H9 (cell line): ENCODE results near the gene GJB2. TPM values are rescaled to one million over a fixed set of nuclear protein-coding genes. Genes with fewer than 3 reads are reported as not detected.

ENCODE experiments used
- DNase-seq: peaks from one replicate; pipeline ENCODE4 v3.0.0-alpha.2; 2017
- H2AFZ ChIP-seq: one replicate; pipeline ENCODE4 v1.6.1; 2013; ENCODE audit warnings: mild to moderate bottlenecking, low read length, control low read depth, moderate library complexity
- H2AK5ac ChIP-seq: 2 replicates; pipeline ENCODE4 v1.6.1; 2013; ENCODE audit warnings: low read length, control low read depth, mixed read lengths; ENCODE audit not compliant: insufficient read length
- H2BK120ac ChIP-seq: one replicate; pipeline ENCODE4 v1.6.1; 2013; ENCODE audit warnings: low read depth, mild to moderate bottlenecking, low read length, control low read depth, inconsistent platforms; ENCODE audit not compliant: poor library complexity, severe bottlenecking
- H2BK12ac ChIP-seq: 2 replicates; pipeline ENCODE4 v1.6.1; 2013; ENCODE audit warnings: low read length, control low read depth, mixed read lengths, low read depth; ENCODE audit not compliant: insufficient read length
- H2BK15ac ChIP-seq: 2 replicates; pipeline ENCODE4 v1.6.1; 2013; ENCODE audit warnings: low read depth, low read length, control low read depth
- H2BK20ac ChIP-seq: one replicate; pipeline ENCODE4 v1.6.1; 2013; ENCODE audit warnings: low read depth, mild to moderate bottlenecking, low read length, control low read depth, inconsistent platforms; ENCODE audit not compliant: poor library complexity, severe bottlenecking
- H2BK5ac ChIP-seq: 2 replicates; pipeline ENCODE4 v1.6.1; 2013; ENCODE audit warnings: low read length, control low read depth, mixed read lengths; ENCODE audit not compliant: insufficient read length
- H3K14ac ChIP-seq: 2 replicates; pipeline ENCODE4 v1.6.1; 2013; ENCODE audit warnings: low read length, control low read depth; ENCODE audit not compliant: insufficient read depth
- H3K18ac ChIP-seq: 2 replicates; pipeline ENCODE4 v1.6.1; 2013; ENCODE audit warnings: low read depth, mild to moderate bottlenecking, mixed read lengths, low read length, control low read depth; ENCODE audit not compliant: insufficient read length
- H3K23ac ChIP-seq: 2 replicates; pipeline ENCODE4 v1.6.1; 2013; ENCODE audit warnings: low read length, control low read depth, mixed read lengths, low read depth; ENCODE audit not compliant: insufficient read length
- H3K23me2 ChIP-seq: 2 replicates; pipeline ENCODE4 v1.6.1; 2013; ENCODE audit warnings: low read depth, mild to moderate bottlenecking, mixed read lengths, low read length, control low read depth; ENCODE audit not compliant: insufficient read length, poor library complexity, severe bottlenecking
- H3K27ac ChIP-seq: 2 replicates; pipeline ENCODE4 v1.5.1; 2013; ENCODE audit warnings: low read length, control low read depth, mixed read lengths, low read depth; ENCODE audit not compliant: insufficient read length
- H3K27me3 ChIP-seq: 2 replicates; pipeline ENCODE4 v1.6.1; 2013; ENCODE audit warnings: low read length, control low read depth, inconsistent platforms; ENCODE audit not compliant: insufficient read depth
- H3K4ac ChIP-seq: 2 replicates; pipeline ENCODE4 v1.6.1; 2013; ENCODE audit warnings: low read depth, mild to moderate bottlenecking, control low read depth, inconsistent platforms, low read length, moderate library complexity
- H3K4me1 ChIP-seq: 2 replicates; pipeline ENCODE4 v1.6.1; 2013; ENCODE audit warnings: low read length, control low read depth, inconsistent platforms; ENCODE audit not compliant: insufficient read depth
- H3K4me2 ChIP-seq: 2 replicates; pipeline ENCODE4 v1.6.1; 2013; ENCODE audit warnings: low read length, control low read depth, mixed read lengths; ENCODE audit not compliant: insufficient read length, insufficient read depth
- H3K56ac ChIP-seq: 2 replicates; pipeline ENCODE4 v1.6.1; 2013; ENCODE audit warnings: low read depth, mild to moderate bottlenecking, mixed read lengths, low read length, control low read depth; ENCODE audit not compliant: insufficient read length
- H3K79me1 ChIP-seq: 2 replicates; pipeline ENCODE4 v1.6.1; 2013; ENCODE audit warnings: low read depth, mild to moderate bottlenecking, moderate library complexity, low read length, control low read depth, inconsistent platforms; ENCODE audit not compliant: insufficient read depth, poor library complexity, severe bottlenecking
- H3K79me2 ChIP-seq: 2 replicates; pipeline ENCODE4 v1.6.1; 2013; ENCODE audit warnings: low read length, control low read depth, inconsistent platforms; ENCODE audit not compliant: insufficient read depth
- H3K9ac ChIP-seq: 2 replicates; pipeline ENCODE4 v1.6.1; 2013; ENCODE audit warnings: low read length, control low read depth, mixed read lengths; ENCODE audit not compliant: insufficient read length; ENCODE audit errors: extremely low read depth
- H3K9me3 ChIP-seq: one replicate; pipeline ENCODE4 v1.6.1; 2013; ENCODE audit warnings: low read depth, low read length, inconsistent platforms; ENCODE audit not compliant: control insufficient read depth
- H3T11ph ChIP-seq: one replicate; pipeline ENCODE4 v1.6.1; 2013; ENCODE audit warnings: mild to moderate bottlenecking, low read length, control low read depth, inconsistent platforms
- H4K20me1 ChIP-seq: one replicate; pipeline ENCODE4 v1.6.1; 2013; ENCODE audit not compliant: control insufficient read depth, insufficient read length, insufficient read depth
- H4K5ac ChIP-seq: 2 replicates; pipeline ENCODE4 v1.6.1; 2013; ENCODE audit warnings: low read depth, mild to moderate bottlenecking, mixed read lengths, low read length, control low read depth; ENCODE audit not compliant: insufficient read length
- H4K8ac ChIP-seq: replicated peaks from 2 replicates; pipeline ENCODE4 v1.6.1; 2013; ENCODE audit warnings: low read length, control low read depth, mixed read lengths, low read depth; ENCODE audit not compliant: insufficient read length
- H4K91ac ChIP-seq: 2 replicates; pipeline ENCODE4 v1.6.1; 2013; ENCODE audit warnings: low read depth, mild to moderate bottlenecking, moderate library complexity, mixed read lengths, low read length, control low read depth; ENCODE audit not compliant: insufficient read length
- H3K27ac Mint-ChIP-seq, 3 experiments: 2 replicates in 2 of 3; 3 replicates in 1 of 3; pipeline ENCODE4 v1.8.0; 2020 to 2021; ENCODE audit warnings: mixed read lengths in 3 of 3, mild to moderate bottlenecking in 1 of 3, moderate library complexity in 1 of 3
- H3K27me3 Mint-ChIP-seq: 2 replicates; pipeline ENCODE4 v1.8.0; 2021; ENCODE audit warnings: low read depth, mild to moderate bottlenecking, moderate library complexity, mixed read lengths
- H3K36me3 Mint-ChIP-seq, 3 experiments: 2 replicates in 2 of 3; 3 replicates in 1 of 3; pipeline ENCODE4 v1.8.0; 2020 to 2021; ENCODE audit warnings: low read depth in 3 of 3, mixed read lengths in 3 of 3; ENCODE audit not compliant: insufficient read depth in 1 of 3
- H3K4me1 Mint-ChIP-seq, 2 experiments: 2 replicates each; pipeline ENCODE4 v1.8.0; 2020; ENCODE audit warnings: mixed read lengths in 2 of 2
- H3K4me3 Mint-ChIP-seq, 2 experiments: 2 replicates in 1 of 2; 3 replicates in 1 of 2; pipeline ENCODE4 v1.8.0; 2020 to 2021; ENCODE audit warnings: mild to moderate bottlenecking in 2 of 2, mixed read lengths in 2 of 2, moderate library complexity in 1 of 2
- H3K9me3 Mint-ChIP-seq, 2 experiments: 2 replicates in 1 of 2; 3 replicates in 1 of 2; pipeline ENCODE4 v1.8.0; 2020; ENCODE audit warnings: mild to moderate bottlenecking in 2 of 2, mixed read lengths in 2 of 2, moderate library complexity in 1 of 2
- WGBS: extraction: QIAGEN DNeasy Blood & Tissue Kit; methylation state at CpG from one replicate; pipeline ENCODE4 v1.1.7; 2013; ENCODE audit warnings: missing lambda C conversion rate, low lambda C conversion rate, mixed read lengths; ENCODE audit not compliant: insufficient read length; ENCODE audit errors: extremely low coverage; 5-methylcytosine and 5-hydroxymethylcytosine counted together
- total RNA-seq: library from RNA; stranded (reverse); gene quantifications from 2 replicates; pipeline ENCODE4 v1.2.1, GENCODE V29; 2021
- TF ChIP-seq, protein P1 (sequence below): fragments of 200-600 bp; sonication (generic); conservative IDR thresholded peaks from 3 replicates; pipeline ENCODE4 v1.8.0; 2021; ENCODE audit warnings: antibody characterized with exemption, mild to moderate bottlenecking

Gene GJB2
- total RNA-seq, 1 experiment from 2014 or later: 0.28 TPM

DNA sequence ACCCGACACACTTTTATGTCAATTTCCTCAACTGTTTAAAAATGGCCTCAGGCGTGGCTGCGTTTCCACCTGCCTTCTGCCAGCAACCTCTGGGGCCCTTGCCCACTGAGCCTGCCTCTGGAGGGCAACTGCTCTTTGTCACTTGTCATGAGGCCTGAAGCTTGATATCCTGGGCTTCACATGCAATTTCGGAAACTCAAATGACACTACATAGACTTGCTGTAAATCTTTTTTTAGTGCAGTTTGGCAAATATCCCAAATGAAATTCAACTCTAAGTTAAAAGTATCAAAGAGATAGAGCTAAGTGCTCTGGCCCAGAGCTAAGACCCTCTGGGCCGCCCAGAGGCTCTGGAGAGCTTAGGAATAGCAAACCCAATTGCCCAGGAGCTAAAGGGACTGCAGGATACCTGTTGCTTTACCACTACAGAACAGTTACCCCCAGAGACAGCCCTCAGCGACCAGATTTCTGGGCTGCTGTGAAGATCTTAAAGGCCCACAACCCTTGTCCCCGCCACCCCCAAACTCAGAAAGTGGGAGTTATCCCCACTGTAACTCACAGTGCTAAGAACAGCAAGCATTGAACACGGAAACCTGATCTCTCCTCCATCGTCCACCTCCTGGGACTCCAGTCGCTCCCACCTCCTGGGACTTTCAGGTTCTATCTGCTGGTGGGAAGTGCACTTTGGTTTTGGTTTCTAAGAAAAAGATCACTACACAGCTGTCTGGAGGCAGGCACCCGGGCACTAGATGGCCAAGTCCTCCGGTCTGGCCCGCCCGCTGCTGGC lies 51.3 kb downstream of the GJB2 start:
- Mint-ChIP-seq H3K27me3 (peaks cover 28% of the 10 kb centered on the region), H3K4me1 (peaks cover 0 to 5% of the 10 kb centered on the region in 2 experiments; a peak in 2 of 4 replicates), H3K4me3 (no peak overlapping the region; a peak in 1 of 5 replicates), H3K36me3 (no peaks in the 10 kb centered on the region), H3K27ac (no peak overlapping the region; a peak in 1 of 7 replicates), H3K9me3 (no peaks in the 10 kb centered on the region)
- no peak overlapping the region for H3K14ac ChIP-seq
- no peak overlapping the region for H2BK15ac ChIP-seq
- H3K27ac ChIP-seq: no peak overlapping the region
- H4K20me1 ChIP-seq: no peaks in the 10 kb centered on the region
- H4K5ac ChIP-seq: no peak overlapping the region
- WGBS: no CpG with 5 or more reads among the region's 14 CpGs
- no peak overlapping the region for H2BK20ac ChIP-seq
- no peak overlapping the region for H3K4ac ChIP-seq
- no peak overlapping the region for H2BK12ac ChIP-seq
- no peak overlapping the region for H2BK5ac ChIP-seq
- H3K79me1 ChIP-seq: no peaks in the 10 kb centered on the region
- no peak overlapping the region for H2AFZ ChIP-seq
- DNase-seq: no peak
- no peak overlapping the region for H2AK5ac ChIP-seq
- H4K91ac ChIP-seq: no peak overlapping the region
- H2BK120ac ChIP-seq: no peak overlapping the region
- no peak overlapping the region for H4K8ac ChIP-seq
- no peak overlapping the region for H3K9ac ChIP-seq
- H3T11ph ChIP-seq: no peak overlapping the region
- no peak overlapping the region for H3K4me2 ChIP-seq
- H3K18ac ChIP-seq: no peak overlapping the region
- no peaks in the 10 kb centered on the region for H3K27me3 ChIP-seq
- H3K79me2 ChIP-seq: no peaks in the 10 kb centered on the region
- no peaks in the 10 kb centered on the region for H3K4me1 ChIP-seq
- H3K9me3 ChIP-seq: no peaks in the 10 kb centered on the region
- no peaks in the 10 kb centered on the region for H3K23me2 ChIP-seq
- TF ChIP-seq, protein P1, sequence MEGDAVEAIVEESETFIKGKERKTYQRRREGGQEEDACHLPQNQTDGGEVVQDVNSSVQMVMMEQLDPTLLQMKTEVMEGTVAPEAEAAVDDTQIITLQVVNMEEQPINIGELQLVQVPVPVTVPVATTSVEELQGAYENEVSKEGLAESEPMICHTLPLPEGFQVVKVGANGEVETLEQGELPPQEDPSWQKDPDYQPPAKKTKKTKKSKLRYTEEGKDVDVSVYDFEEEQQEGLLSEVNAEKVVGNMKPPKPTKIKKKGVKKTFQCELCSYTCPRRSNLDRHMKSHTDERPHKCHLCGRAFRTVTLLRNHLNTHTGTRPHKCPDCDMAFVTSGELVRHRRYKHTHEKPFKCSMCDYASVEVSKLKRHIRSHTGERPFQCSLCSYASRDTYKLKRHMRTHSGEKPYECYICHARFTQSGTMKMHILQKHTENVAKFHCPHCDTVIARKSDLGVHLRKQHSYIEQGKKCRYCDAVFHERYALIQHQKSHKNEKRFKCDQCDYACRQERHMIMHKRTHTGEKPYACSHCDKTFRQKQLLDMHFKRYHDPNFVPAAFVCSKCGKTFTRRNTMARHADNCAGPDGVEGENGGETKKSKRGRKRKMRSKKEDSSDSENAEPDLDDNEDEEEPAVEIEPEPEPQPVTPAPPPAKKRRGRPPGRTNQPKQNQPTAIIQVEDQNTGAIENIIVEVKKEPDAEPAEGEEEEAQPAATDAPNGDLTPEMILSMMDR: no peak
- H3K23ac ChIP-seq: no peak overlapping the region
- no peak overlapping the region for H3K56ac ChIP-seq
